NCI-H2227 (cell line): ENCODE data around the gene HSD17B8.

ENCODE experiments used
- DNase-seq: peaks from one replicate; lab custom pipeline; 2025; ENCODE audit not compliant: unreplicated experiment; lab: John Stamatoyannopoulos, UW

HSD17B8 gene

DNA sequence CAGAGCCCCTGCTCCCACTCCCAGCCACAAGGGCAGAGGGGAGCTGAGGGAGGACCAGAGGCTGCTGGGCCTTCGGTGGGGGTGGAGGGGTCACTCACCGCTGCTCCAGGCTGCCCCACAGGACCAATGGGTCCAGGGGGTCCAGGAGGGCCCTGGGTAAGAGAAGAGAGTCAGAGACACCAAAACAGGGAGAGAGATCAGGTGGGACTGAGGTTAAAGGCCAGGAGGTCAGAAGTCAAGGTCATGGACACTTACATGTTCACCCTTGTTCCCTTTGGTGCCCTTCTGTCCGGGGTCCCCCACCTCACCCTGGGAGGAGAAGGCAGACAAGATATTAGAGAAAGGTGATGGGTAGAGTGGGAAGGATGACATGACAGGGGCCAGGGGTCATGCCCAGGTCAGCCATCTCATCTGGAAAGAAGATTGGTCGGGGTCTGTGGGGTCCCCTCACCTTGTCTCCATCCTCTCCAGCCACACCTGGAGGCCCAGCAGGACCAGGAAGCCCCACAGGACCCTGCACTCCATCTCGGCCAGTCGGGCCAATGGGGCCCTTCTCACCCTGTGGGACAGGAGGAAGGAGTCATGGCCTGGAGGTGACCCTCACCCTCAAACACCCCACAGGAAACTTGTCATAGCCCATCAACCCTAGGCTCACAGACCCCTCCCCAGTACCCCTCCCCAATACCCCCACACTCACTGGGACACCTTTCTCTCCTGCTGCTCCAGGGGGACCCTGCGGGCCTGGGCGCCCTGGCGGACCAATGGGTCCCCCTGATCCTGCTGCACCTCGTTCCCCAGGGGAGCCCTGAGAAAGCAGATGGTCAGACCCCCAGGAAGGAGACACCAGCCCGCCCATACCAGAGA is 33.2 kb upstream of the HSD17B8 start:
- no peak for DNase-seq

DNA sequence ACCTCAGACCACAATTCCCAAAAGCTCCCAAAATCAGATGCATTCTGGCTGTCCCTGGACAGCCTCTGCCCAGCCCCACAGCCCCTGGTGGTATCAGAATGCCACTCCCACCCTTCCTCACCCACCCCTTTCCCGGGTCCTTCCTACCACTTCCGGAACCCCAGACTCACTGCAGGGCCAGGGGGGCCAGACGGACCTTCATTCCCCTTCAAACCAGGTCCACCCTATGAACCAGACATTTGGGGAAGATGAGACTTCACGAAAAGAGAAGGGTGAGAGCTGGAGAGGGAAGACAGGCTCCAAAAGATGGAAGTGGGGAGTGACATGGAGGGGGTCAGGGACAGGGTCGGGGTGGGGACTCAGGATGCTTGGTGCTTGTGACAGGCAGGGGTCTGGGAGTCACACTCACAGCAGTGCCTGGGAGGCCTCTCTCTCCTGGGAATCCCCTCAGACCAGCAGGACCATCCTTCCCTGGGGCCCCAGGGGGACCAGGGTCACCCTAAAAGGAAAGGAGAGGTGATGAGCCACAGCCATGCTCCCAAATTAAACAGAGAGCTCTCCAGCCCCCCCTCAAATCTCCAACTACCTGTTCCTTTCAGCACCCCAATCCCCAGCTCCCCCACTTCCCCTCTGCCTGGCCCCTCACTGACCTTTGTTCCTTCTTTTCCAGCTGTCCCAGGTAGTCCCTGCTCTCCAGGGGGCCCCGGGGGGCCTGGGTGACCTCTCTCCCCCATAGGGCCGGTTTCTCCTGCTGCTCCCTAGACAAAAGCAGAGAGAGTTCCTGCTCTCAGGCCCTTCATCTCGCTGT is 32.4 kb upstream of the HSD17B8 start:
- DNase-seq: no peak

DNA sequence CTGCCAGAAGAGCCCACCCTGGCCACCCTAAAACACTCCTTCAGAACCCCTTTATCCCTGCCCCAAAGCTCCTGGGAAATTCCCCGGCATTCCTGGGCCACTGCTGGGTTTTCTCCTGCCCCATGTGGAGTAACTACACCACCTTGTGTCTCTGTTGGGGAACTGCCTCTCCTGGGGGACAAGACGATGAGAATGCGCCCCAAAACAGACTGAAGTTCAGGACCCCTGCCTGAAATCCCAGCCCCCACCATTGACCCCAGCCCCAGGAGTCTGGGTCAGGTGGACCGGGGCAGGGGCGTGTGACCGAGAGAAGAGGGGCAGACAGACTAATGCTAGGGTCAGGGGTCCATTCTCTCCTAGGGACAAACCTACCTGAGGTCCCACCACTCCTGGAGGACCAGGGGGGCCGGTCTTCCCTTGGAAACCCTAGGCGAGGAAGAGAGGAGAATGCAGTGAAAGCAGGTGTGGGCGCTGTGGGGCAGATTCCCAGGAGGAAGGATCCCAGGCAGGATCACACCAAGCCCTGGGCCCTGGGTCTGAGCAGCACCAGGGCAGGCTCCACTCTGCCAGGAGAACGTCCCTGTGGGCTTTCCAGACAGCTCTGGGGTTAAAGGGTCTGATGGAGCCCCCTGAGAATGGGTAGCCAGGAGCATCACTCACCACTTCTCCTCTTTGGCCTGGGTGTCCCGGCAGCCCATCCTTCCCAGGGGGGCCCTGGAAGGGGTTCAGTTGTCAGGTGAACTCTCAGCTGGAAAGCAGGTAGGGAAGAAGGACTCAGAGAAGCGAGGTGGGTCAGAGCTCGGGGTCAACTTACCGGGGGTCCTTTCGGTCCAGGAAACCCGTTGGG is 31.5 kb upstream of the HSD17B8 start:
- peak; percentile 13 for DNase-seq

DNA sequence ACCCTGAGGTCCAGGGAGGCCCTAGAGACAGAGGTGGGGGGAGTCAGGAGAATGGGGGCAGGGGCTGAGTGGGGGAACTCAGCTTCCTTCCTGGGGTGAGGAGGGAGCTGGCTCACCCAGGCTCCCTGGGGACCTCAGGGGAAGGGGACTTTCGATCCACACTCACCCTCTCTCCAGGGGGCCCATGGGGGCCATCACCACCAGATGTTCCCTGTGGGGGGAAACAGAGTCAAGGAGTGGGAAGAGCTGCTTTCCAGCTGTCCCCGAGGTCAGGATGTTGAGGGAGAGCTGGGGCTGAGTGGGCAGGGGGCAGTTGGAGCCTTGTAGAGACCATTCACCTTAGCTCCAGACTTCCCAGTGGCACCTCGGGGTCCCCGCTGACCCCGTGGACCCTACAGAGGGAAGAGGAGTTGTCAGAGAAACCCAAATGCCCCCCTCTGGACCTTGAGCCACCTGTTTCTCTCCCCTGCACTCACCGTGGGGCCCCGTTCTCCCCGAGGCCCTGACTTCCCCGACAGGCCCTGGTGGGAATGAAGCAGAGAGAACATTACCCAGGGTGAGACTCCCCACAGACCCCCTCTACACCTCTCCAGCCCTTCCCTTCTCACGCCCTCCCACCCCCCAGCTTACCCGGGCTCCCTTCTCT is 30.8 kb upstream of the HSD17B8 start:
- DNase-seq: no peak

DNA sequence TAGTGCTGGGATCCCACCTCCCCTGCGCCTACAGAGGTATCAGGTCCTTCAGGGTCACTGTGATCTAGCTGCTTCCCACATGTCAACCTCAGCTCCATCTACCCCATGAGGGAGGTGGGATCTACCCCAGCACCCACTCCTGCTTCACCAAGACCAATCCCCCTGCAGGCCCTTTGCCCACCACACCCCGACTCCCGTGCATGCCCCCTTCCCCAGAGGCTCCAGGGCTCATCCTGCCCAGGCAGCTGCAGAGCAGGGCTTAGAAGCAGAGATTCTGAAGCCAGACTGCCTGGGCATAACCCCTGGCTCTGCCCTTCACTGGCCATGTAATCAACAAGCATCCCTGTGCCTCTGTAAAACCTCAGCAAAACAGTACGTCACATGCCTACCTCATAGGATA is 29.7 kb upstream of the HSD17B8 start:
- no peak for DNase-seq

DNA sequence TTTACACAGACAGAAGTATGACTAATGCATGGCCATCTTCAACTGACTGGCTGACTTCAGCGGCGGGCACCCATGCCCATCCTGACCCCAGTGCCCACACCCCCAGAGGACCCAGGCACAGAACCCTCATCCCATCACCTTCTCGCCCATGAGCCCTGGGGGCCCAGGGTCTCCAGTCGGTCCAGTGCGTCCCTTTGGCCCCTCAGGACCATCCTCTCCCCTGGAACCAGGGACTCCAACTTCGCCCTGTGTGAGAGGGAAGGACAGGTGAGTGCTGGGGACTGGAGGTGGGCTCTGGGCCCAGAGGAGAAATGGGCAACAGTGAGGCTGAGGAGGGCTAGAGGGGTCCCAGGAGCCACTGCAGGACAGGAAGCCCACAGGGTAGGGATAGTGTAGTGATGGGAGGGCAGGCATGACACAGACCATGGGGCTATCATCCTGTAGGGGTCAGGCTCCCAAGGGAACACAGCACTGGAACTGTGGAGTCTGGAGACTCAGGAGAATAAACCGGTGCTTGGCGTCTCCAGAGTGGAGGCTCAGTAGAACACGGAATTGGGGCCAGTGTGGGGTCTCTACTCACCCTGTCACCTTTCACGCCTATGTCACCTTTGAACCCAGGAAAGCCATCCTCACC is 28.9 kb upstream of the HSD17B8 start:
- DNase-seq: no peak

DNA sequence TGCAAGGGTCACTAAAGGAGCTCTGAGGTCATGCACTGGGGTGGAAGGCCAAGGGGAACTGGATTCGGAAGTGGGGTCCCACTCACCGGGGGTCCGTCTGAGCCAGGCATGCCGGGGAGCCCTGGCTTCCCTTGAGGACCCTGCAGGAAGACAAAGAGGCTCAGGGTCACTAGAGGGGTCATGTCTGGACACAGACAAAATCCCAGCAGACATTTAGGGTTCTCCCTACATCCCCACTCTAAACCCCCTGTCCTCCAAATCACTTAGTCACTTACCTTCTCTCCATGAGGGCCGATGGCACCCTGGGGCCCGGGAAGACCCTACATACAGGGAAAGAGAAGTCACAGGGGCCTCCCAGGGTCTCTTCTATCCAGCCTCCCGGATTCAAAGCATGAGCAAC is 27.5 kb upstream of the HSD17B8 start:
- DNase-seq: no peak

DNA sequence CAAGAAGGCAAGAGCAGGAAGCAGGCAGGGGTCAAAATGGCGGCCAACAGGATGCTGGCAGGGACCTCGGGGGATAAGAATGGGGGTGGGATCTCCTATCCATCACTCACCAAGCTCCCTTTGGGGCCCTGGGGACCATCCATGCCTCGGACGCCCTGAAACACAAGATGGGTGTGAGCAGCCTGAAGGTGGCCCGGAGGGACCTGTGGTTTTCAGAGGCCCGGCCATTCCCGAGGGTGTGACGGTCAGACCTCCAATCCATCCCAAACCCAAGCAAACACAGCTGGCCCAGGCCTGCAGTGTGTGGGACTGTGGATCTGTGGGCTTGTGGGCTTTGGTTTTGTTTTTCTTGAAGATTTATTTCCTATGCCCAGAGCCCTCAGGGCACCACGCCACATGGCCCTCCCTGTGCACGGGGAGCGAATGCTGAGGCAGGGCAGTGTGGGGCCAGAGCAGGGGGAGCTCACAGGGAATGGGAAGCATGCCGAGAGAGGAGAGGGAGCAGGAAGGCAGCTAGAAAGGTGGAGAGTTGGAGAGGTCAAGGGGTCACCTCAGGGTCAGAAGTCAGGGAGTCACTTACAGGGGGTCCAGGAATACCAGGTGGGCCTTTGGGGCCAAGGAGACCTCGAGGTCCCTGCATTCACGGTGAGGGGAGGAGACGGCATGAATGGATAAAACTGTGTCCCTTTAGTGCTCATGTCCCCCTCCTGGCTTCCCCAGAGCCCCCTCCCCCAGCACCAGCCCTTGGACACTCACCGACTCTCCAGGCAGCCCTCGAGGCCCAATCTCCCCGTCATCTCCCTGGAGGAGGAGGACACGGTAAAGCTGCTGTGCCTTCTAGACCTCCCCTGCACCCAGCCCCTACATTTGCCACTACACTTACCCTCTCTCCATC is 26.7 kb upstream of the HSD17B8 start:
- DNase-seq: no peak

DNA sequence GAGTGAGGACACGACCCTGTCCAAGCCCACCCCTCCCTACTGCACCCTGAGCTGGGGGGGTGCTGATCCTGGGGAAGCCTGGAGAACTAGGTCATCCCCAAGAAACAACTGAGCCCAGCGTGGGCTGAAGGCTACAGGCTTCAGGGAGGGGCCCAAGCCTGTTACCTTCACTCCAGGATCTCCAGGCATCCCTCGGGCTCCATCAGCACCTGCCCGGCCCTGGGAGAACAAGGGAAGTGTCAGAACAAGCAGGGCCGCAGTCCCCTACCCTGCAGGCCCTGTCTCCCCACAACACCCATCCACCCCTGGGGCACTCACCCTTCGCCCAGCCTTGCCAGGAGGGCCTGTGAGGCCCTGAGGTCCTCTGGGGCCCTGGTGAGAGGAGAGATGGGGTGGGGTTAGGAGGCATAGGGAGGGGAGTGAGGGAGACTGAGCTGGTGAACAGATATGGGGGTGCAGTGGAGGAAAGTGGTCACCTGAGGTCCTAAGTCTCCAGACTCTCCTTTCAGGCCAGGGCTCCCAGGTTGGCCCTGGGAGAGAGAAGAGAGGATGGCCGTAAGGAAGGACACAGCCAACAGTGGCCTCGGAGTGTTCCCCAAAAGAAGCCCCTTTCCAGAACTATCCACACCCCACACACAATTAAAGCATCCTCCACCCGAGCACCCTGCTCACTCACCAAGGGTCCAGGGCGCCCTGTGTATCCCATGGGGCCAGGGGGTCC is 25.5 kb upstream of the HSD17B8 start:
- DNase-seq: no peak

DNA sequence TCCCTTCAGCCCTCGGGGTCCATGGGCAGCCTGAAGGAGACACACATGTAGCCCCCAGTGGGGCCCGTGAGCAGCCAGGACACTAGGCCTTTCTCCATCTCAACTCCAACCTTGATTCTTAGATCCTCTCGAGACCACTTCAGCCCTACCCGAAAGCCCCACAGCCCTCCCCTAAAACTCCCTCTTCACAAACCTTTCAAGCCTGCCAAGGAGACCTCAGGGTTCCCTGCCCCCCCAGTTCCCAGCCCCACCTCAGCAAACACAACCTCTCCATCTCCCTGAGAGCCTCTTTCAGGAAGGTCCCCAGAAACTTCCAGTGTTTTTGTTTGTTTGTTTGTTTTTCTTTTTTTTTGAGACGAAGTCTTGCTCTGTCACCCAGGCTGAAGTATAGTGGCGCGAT is 23.3 kb upstream of the HSD17B8 start:
- DNase-seq: no peak

DNA sequence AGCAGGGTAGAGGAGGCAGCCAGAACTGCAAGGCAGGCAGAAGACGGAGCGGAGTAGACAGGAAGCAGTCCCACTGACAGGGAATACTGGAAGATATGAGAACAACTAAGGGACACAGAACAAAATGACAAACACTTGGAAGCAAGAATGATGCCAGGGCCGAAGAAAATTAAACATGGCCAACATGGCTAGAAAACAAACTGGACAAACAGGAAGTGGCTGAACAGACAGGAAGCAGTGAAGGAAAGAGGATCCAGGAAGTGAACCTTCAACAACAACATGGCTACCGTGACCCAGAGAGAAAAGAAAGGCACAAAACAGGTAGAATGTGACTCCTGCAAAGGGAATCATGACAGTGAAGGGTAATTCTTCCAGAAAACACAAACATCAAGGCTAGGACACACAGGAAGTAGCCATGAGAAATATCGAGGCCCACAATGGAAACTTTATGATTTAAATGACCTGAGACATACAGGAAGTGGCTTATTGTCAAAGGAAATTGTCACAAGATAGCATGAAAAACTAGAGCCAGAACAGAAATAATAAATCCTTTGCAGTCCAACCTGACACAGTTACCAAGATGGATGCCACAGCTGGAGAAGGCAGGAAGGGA is 21.3 kb upstream of the HSD17B8 start:
- no peak for DNase-seq

DNA sequence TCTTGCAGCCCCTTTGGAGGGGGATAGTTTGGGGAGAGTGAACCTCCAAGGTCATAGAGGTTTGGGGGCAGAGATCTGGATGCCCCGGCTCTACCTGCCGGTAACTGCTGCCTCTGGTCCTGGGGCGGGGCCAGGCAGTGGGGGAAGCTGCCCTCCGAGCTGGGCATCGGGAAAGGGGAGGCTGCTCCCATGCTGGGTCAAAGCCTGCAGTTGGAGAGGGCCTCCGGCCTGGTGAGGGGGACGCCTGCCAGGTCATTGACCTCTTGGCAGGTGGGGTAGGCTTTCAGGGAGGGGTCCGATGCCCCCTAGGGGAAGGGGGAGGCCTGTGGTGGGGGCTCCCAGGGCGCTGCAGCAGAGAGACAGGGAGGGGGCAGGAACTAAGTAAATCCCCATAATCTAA is 19.3 kb upstream of the HSD17B8 start:
- DNase-seq: no peak

DNA sequence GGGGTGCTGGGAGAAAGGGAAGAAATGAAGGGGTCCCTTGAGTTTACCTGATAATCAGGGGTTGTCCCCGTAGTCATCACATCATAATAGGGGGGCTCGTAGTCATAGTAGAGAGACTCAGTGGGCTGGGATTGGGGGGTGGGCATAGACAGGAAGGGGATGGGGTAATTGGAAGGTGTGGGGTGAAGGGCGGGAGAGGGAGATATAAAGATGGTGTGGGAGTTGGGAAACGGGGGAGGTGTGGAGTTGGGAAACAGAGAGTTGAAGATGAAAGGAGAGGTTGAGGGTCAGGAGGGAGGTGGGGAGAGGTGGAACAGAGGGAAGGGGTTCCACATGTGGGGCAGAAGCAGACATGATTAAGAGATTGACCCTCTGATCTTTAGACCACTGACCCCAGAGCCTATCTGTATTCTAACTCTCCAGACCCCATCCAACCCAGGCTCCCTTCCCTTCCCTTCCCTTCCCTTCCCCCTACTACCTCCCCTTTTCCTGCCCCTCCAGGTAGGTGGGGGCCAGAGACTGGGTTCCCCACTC is 18.7 kb upstream of the HSD17B8 start:
- DNase-seq: no peak

DNA sequence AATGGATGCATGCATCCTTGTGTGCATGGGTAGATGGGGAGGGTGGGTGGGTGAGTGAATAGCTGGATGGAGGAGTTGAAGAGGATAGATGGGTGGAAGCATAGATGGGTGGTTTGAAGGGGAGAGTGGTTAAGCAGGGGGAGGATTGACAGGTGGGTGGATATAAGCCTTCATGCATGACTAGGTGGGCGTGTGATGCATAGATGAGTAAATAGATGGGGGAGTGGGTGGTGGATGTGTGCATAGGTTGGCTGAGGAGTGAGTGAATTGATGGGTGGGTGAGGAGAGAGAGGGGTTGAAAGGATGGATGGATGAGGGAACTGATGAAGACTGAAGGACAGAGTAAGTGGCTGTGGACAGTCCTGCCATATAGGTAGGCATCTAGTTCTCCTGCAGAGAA is 16.6 kb upstream of the HSD17B8 start:
- no peak for DNase-seq

DNA sequence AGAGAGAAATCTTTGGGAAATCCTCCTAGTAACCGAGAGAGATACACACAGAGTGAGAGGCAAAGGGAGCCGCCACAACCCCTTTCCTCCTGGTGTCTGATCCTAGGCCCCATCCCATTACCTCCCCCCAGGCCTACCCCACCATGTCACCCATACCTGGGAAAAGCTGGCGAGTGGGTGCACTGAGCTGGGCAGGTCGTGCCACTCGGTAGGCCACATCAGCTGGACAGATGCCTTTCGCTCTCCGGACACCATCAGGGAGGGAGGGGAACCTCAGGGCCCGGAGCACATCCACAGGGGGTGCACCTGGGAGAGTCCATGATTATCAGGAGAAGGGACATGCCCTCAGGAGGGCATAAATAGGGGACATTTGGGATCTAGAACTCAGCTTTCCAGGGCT is 15.3 kb upstream of the HSD17B8 start:
- no peak for DNase-seq

DNA sequence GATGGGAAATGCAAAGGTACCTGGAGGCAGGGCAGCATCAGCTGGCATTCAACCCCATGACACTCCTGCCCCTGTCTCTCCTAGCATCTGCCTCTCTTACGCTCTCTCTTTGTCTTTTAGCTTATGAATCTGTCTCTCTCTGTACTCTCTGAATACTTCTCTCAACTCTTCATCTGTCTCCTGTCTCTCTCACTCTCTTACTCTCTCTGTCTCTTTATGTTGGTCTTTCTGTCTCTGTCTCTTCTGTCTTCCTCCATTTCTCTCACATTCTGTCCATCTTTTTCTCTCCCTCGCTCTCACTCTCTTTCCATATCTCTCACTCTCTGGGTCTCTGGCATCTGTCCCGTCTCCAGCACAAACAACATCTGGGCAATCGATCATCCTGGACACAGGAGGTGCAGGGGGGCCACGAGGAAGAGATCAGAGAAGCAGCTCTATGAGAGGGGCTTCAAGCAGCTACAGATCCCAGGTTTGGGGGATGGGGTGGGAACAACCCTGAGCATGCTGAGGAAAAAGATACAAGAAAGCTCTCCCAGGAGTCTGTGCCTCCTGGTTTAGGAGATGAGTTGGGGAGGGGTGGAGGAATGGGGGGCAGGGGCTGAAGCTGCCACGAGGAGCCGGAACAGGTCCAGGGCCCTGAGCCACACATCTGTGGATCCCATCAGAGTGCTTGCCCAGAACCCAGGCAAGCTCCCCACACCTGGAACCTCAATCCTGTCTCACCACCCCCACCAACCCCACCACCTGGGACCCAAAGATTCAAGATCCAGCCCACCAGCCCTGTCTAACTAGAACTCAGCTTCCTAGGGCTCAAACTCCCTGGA is 14.6 kb upstream of the HSD17B8 start:
- no peak for DNase-seq

DNA sequence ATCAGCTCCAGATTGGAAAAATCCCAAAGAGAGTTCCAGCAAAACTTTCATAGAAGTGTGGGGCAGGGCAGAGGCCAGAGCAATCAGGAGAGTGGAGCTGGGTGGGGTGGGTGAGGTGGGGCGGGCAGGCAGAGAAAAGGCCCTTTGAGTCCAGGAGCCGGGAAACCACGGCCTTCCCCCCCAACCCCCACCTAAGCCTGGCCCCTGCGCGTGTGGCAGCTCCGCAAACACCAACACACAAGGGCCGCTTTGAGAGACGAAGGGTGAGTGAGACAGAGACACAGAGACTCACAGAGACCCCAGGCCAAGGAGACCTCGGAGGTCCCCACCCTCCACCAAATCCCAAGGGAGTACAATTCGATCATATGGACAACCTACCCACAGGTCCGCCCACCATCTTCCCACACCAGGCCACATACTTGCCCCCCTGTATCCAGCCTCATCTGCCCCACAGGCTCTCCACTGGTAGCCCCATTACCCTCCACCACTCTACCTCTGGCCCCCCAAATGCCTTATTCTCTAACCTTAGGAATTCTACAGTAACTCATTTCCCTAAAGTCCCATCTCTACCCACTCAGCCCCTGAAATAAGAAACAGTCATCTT is 13.8 kb upstream of the HSD17B8 start:
- no peak for DNase-seq
